ENCODE measurements around the gene CYP20A1. TPM values are rescaled to one million over a fixed set of nuclear protein-coding genes. Genes with fewer than 3 reads are reported as not detected.
A peak's percentile ranks its signal among the peaks of the same experiment; 100 is the strongest.

The CYP20A1 gene
- total RNA-seq, 2 donors from 2014 or later = 23.3 to 27.9 TPM

- ATAC-seq (no peak), DNase-seq (no peak)
- intact Hi-C loops (cut with DNase I, micrococcal nuclease) = no loop called here
Measured at GRCh38 chr2:203344667-203345066, 105.8 kb downstream of the CYP20A1 start.

- DNase-seq (no peak), ATAC-seq (no peak)
- intact Hi-C loops (cut with DNase I, micrococcal nuclease) = no loop called here
Measured at GRCh38 chr2:203346612-203347011, 107.8 kb downstream of the CYP20A1 start.

DNA sequence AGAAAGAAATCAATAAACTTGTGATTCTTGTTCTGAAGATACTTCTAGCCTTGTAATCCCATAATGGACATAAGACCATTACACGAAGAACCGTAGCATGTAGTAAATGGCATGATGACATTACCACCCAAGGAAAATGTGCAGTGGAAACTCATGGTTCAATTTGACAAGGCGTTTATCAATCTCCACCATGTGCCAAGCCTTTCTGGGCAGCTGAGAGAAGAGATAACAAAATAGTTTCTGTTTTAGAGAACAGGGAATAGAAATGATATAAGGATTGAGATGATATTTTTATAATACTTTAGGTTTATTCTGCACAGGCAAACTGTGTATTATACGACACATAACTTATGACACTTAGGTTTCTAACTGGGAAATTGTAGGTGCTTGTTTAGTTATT, 108.6 kb downstream of the CYP20A1 start:
- intact Hi-C loops (cut with DNase I, micrococcal nuclease) = no loop called here
- no peak for ATAC-seq
- no peak for DNase-seq

- no peak for DNase-seq
- ATAC-seq = peak; percentile 79
- intact Hi-C loops (cut with DNase I, micrococcal nuclease) = no loop called here
Measured at GRCh38 chr2:203352604-203353255, 113.9 kb downstream of the CYP20A1 start.

DNA sequence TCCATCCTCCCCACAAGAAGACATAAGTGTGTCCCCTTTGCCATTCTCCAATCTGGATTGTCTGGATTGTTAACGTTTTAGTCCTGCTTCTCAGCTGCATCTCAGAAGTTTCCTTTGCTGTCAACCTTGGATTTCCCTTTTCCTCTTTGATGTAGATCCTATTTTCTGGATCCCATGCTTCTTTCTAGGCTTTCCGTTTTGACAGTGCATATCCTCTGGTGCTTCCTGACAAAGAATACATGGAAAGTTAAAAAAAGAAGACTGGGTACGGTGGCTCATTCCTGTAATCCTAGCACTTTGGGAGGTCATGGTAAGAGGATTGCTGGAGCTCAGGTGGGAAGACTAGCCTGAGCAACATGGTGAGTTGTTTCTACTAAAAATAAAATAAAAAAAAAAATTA, 116.1 kb downstream of the CYP20A1 start:
- DNase-seq (no peak), ATAC-seq (no peak)
- intact Hi-C loops (cut with DNase I, micrococcal nuclease) = no loop called here

Other genes starting within 250 kb of the CYP20A1 start
- 10 to 100 TPM; 87.6 to 89.1 TPM for gene NBEAL1, start 224.1 kb upstream of the CYP20A1 start, total RNA-seq
- 10 to 100 TPM; 15.0 to 19.8 TPM for gene ABI2, start 89.4 kb downstream of the CYP20A1 start, total RNA-seq